Colonic mucosa (tissue), 4 donors: ENCODE data around the gene ZFAND3. TPM values are rescaled to one million over a fixed set of nuclear protein-coding genes. Genes with fewer than 3 reads are reported as not detected.

Source experiments
- DNase-seq: peaks from one replicate; pipeline ENCODE4 v3.0.0-alpha.2; 2020
- H3K27ac ChIP-seq: fragments of 200-600 bp; one replicate; pipeline ENCODE4 v1.8.0; 2021
- H3K27me3 ChIP-seq: fragments of 200-600 bp; one replicate; pipeline ENCODE4 v1.8.0; 2021
- H3K36me3 ChIP-seq: fragments of 200-600 bp; one replicate; pipeline ENCODE4 v1.8.0; 2021
- H3K4me1 ChIP-seq: fragments of 200-600 bp; one replicate; pipeline ENCODE4 v1.8.0; 2021; ENCODE audit warnings: mild to moderate bottlenecking
- H3K4me3 ChIP-seq: fragments of 200-600 bp; one replicate; pipeline ENCODE4 v1.8.0; 2021
- H3K9ac ChIP-seq, 2 donors: one replicate each; pipeline ENCODE4 v1.7.0; 2013; ENCODE audit warnings: control low read depth in 2 of 2, low read depth in 2 of 2, low read length in 2 of 2
- H3K9me3 ChIP-seq: fragments of 200-600 bp; one replicate; pipeline ENCODE4 v1.8.0; 2021
- intact Hi-C: fragments of 100-400 bp; cut with DNase I; formaldehyde crosslinking; loops from one replicate; pipeline ENCODE4 v1.14.1; 2022
- total RNA-seq, 2 donors: library from RNA; stranded (reverse); fragmentation: NEBNext Ultra II Directional in 1 of 2; extraction: Animal tissue kit (Norgen Biotek cat#: 25700) in 1 of 2; gene quantifications; one replicate each; pipeline ENCODE4 v1.2.1, GENCODE V29; 2021
- TF ChIP-seq, protein P1 (sequence below): fragments of 200-600 bp; IDR thresholded peaks from one replicate; pipeline ENCODE4 v1.8.0; 2022; ENCODE audit warnings: antibody characterized with exemption, mild to moderate bottlenecking
- donor health status: healthy.
- donor health status: DM: no; HTN: no; CAD: no.
- donor health status: DM: no; HTN: no; CAD: no.

ZFAND3 gene
- total RNA-seq, 2 donors from 2014 or later = 42.0 to 96.8 TPM

DNA sequence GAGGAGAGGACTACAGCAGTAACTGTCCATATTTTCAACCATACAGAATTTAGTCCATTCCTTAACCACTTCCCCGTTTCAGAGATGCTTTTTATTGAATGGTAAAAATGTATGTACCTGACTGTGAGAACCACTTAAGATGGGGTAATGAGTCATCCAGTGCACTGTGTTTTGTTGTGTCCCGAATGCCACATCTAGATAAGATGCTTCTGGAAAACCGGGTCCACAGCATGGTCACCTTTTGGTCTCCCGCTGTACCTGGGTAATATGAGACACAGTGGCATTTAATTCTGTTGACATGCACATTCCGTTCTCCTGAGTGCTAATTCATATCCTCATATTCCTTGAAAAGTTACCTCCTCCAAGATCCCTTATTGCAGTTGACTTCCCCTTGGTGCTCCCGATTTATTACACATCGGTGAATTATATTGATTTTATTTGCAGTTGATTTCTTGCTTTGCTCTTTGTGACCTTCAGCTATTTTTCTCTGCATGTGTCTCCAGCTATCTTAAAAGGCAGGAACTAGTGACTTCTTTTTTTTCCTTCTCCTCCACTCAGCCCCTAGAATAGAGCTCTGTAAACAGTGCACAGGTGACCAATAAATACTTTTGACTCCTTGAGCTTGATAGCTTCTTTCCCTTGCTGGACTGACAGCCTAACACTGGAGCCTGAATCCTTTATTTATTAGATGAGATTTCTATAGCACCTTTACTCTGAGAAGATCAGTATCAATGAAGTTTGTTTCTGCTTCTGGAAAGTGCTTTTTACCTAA is 314.6 kb downstream of the ZFAND3 start:
- DNase-seq = no peak
- no peaks in the 10 kb centered on the region for H3K27me3 ChIP-seq
- no peaks in the 10 kb centered on the region for H3K9me3 ChIP-seq
- TF ChIP-seq, protein P1, sequence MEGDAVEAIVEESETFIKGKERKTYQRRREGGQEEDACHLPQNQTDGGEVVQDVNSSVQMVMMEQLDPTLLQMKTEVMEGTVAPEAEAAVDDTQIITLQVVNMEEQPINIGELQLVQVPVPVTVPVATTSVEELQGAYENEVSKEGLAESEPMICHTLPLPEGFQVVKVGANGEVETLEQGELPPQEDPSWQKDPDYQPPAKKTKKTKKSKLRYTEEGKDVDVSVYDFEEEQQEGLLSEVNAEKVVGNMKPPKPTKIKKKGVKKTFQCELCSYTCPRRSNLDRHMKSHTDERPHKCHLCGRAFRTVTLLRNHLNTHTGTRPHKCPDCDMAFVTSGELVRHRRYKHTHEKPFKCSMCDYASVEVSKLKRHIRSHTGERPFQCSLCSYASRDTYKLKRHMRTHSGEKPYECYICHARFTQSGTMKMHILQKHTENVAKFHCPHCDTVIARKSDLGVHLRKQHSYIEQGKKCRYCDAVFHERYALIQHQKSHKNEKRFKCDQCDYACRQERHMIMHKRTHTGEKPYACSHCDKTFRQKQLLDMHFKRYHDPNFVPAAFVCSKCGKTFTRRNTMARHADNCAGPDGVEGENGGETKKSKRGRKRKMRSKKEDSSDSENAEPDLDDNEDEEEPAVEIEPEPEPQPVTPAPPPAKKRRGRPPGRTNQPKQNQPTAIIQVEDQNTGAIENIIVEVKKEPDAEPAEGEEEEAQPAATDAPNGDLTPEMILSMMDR = no peak
- H3K4me1 ChIP-seq = no peaks in the 10 kb centered on the region
- H3K36me3 ChIP-seq = no peaks in the 10 kb centered on the region
- no peak overlapping the region for H3K4me3 ChIP-seq
- no peak overlapping the region for H3K9ac ChIP-seq
- H3K27ac ChIP-seq = no peak overlapping the region
- intact Hi-C loops = no loop called here

- intact Hi-C loops = no loop called here
- H3K36me3 ChIP-seq = no peaks in the 10 kb centered on the region
Measured at GRCh38 chr6:38134704-38135088, 315.2 kb downstream of the ZFAND3 start.

GRCh38 chr6:38136547-38136946 is 317.0 kb downstream of the ZFAND3 start:
- no peak overlapping the region for H3K9ac ChIP-seq
- DNase-seq = no peak
- H3K4me1 ChIP-seq = no peaks in the 10 kb centered on the region
- intact Hi-C loops = no loop called here
- no peaks in the 10 kb centered on the region for H3K36me3 ChIP-seq
- no peak overlapping the region for H3K4me3 ChIP-seq
- H3K27ac ChIP-seq = no peak overlapping the region
- TF ChIP-seq, protein P1 = no peak
- no peaks in the 10 kb centered on the region for H3K9me3 ChIP-seq
- no peaks in the 10 kb centered on the region for H3K27me3 ChIP-seq

More at GRCh38 chr6:38134704-38135088, 315.2 kb downstream of the ZFAND3 start:
- no peak overlapping the region for H3K27ac ChIP-seq
- no peak for DNase-seq
- no peaks in the 10 kb centered on the region for H3K9me3 ChIP-seq
- H3K27me3 ChIP-seq = no peaks in the 10 kb centered on the region
- TF ChIP-seq, protein P1 = no peak
- no peak overlapping the region for H3K9ac ChIP-seq
- H3K4me1 ChIP-seq = no peaks in the 10 kb centered on the region
- H3K4me3 ChIP-seq = no peak overlapping the region

DNA sequence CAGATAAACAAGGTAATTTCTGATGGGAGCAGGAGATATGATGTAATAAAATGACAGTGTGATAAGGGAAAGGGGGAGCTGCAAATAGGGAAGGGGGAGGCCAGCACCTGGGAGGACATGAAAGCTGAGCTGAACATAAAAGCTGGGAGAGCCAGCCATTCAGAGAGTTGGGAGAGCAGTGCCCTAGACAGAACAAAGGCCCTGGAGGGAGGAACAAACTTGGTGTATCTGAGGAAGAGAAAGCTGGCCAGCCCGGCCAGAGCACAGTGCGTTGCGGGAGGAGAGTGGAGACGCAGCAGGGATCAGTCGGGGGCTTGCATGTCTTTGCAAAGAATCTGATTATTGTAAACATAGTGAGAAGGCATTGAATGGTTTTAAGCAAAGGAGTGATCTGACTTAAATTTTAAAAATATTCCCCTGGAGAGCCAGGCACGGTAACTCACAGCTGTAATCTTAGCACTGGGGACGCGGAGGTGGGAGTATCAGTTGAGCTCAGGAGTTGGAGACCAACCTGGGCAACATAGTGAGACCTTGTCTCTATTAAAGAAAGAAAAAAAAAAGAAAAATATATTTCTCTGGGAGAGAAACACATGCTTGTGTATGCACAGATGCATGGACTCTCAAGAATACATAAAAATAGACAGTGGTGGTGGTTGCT is 318.2 kb downstream of the ZFAND3 start:
- intact Hi-C loops = no loop called here

GRCh38 chr6:38138374-38138773 is 318.8 kb downstream of the ZFAND3 start:
- Histone ChIP-seq H3K36me3 (no peaks in the 10 kb centered on the region), H3K27me3 (no peaks in the 10 kb centered on the region), H3K27ac (no peak overlapping the region), H3K4me3 (no peak overlapping the region), H3K4me1 (no peaks in the 10 kb centered on the region), H3K9ac (no peak overlapping the region), H3K9me3 (no peaks in the 10 kb centered on the region)
- intact Hi-C loops = no loop called here
- DNase-seq = no peak
- TF ChIP-seq, protein P1 = no peak

More for the DNA sequence above, 318.2 kb downstream of the ZFAND3 start:
- H3K27ac ChIP-seq = no peak overlapping the region
- no peaks in the 10 kb centered on the region for H3K9me3 ChIP-seq
- no peak overlapping the region for H3K4me3 ChIP-seq
- no peak overlapping the region for H3K9ac ChIP-seq
- no peaks in the 10 kb centered on the region for H3K36me3 ChIP-seq
- DNase-seq = no peak
- no peaks in the 10 kb centered on the region for H3K4me1 ChIP-seq
- TF ChIP-seq, protein P1 = no peak
- H3K27me3 ChIP-seq = no peaks in the 10 kb centered on the region
